HCT116 (cell line): ENCODE measurements around the gene GLT6D1. TPM values are rescaled to one million over a fixed set of nuclear protein-coding genes. Genes with fewer than 3 reads are reported as not detected.
"Not testable (repeated sequence)": the region's sequence is repeated elsewhere in the genome, so short reads cannot be mapped to it uniquely, and the experiment has no call there.

Source experiments
- ATAC-seq: fragments of 200-7000 bp; cut with Tn5 transposase; 2 replicates; pipeline ENCODE4 v1.9.1; 2020; ENCODE audit warnings: mild to moderate bottlenecking, moderate library complexity
- BruUV-seq: library from RNA; stranded (reverse); fragments of 400-500 nt; replicated peaks from 2 replicates; lab custom pipeline; 2021; lab: Mats Ljungman, UMichigan
- CTCF ChIA-PET: fragments of 300-600 bp; sonication (Branson Sonifier 250); formaldehyde crosslinking; loops from one replicate; lab custom pipeline; 2021; ENCODE audit warnings: antibody characterized with exemption; lab: Charles Lee
- POLR2A ChIA-PET: fragments of 300-600, 350-600 bp; sonication (Branson Sonifier 250); formaldehyde crosslinking; loops from one replicate; lab custom pipeline; 2021; ENCODE audit warnings: antibody characterized with exemption; lab: Charles Lee
- RAD21 ChIA-PET, 2 experiments: fragments of 300-600 bp; sonication (Branson Sonifier 250); formaldehyde crosslinking; loops; one replicate each; lab custom pipeline; 2023; ENCODE audit warnings: low total read pairs in 2 of 2; ENCODE audit not compliant: uncharacterized antibody in 2 of 2, unreplicated experiment in 2 of 2, low non-redundant PET in 1 of 2; lab: Charles Lee
- DNase-seq: peaks from one replicate; pipeline ENCODE4 v3.0.0-alpha.2; 2010; ENCODE audit warnings: low read depth, low spot score
- H2AFZ ChIP-seq: fragments of 200-600 bp; shearing (Covaris generic), sonication (generic); 2 replicates; pipeline ENCODE4 v1.6.1; 2017; ENCODE audit warnings: low read depth, mixed run types, mixed read lengths, antibody characterized with exemption, low read length; ENCODE audit not compliant: poor library complexity, severe bottlenecking
- H3K27ac ChIP-seq: 2 replicates; pipeline ENCODE4 v1.5.1; 2012; ENCODE audit warnings: low read depth, low read length
- H3K27me3 ChIP-seq: fragments of 200-600 bp; sonication (generic); 2 replicates; pipeline ENCODE4 v1.6.1; 2016; ENCODE audit warnings: mixed run types, low read length, mixed read lengths; ENCODE audit not compliant: insufficient read depth
- H3K36me3 ChIP-seq, 2 experiments: fragments of 200-500 bp in 1 of 2; fragments of 200-600 bp in 1 of 2; sonication (Bioruptor generic) in 1 of 2; sonication (generic) in 1 of 2; 2 replicates each; pipeline versions ENCODE4 v1.5.1 to v1.6.1; 2014 to 2016; ENCODE audit warnings: low read length in 2 of 2, inconsistent platforms in 1 of 2, mixed read lengths in 1 of 2, mixed run types in 1 of 2; ENCODE audit not compliant: insufficient read depth in 2 of 2, control insufficient read depth in 1 of 2
- H3K4me1 ChIP-seq, 2 experiments: fragments of 200-600 bp in 1 of 2; sonication (generic) in 1 of 2; 2 replicates each; pipeline versions ENCODE4 v1.5.1 to v1.6.1; 2012 to 2017; ENCODE audit warnings: low read length in 2 of 2, inconsistent platforms in 1 of 2, mild to moderate bottlenecking in 1 of 2, mixed read lengths in 1 of 2, mixed run types in 1 of 2, moderate library complexity in 1 of 2; ENCODE audit not compliant: insufficient read depth in 2 of 2, control insufficient read depth in 1 of 2
- H3K4me2 ChIP-seq: fragments of 200-600 bp; sonication (generic); 2 replicates; pipeline ENCODE4 v1.6.1; 2017; ENCODE audit warnings: mixed run types, low read length, mixed read lengths
- H3K4me3 ChIP-seq, 2 experiments: fragments of 200-600 bp in 1 of 2; sonication (generic) in 1 of 2; replicated peaks in 1 of 2; 2 replicates each; pipeline ENCODE4 v1.5.1; 2011 to 2016; ENCODE audit warnings: low read length in 2 of 2, control low read depth in 1 of 2, low read depth in 1 of 2, mild to moderate bottlenecking in 1 of 2, mixed read lengths in 1 of 2, mixed run types in 1 of 2
- H3K79me2 ChIP-seq: fragments of 200-600 bp; sonication (generic); 2 replicates; pipeline ENCODE4 v1.6.1; 2017; ENCODE audit warnings: mild to moderate bottlenecking, mixed run types, low read length, moderate library complexity, mixed read lengths; ENCODE audit not compliant: insufficient read depth
- H3K9ac ChIP-seq: fragments of 200-600 bp; sonication (generic); 2 replicates; pipeline ENCODE4 v1.6.1; 2016; ENCODE audit warnings: low read length, mixed read lengths
- H3K9me2 ChIP-seq: fragments of 200-600 bp; sonication (generic), shearing (Covaris generic); 2 replicates; pipeline ENCODE4 v1.6.1; 2017; ENCODE audit warnings: mixed run types, mild to moderate bottlenecking, moderate library complexity; ENCODE audit not compliant: insufficient read depth
- H3K9me3 ChIP-seq, 2 experiments: fragments of 200-500 bp in 1 of 2; fragments of 200-600 bp in 1 of 2; sonication (Bioruptor generic) in 1 of 2; sonication (generic) in 1 of 2; 2 replicates each; pipeline ENCODE4 v1.6.1; 2014 to 2017; ENCODE audit warnings: low read length in 2 of 2, mixed read lengths in 2 of 2, inconsistent platforms in 1 of 2, low read depth in 1 of 2, mild to moderate bottlenecking in 1 of 2, mixed run types in 1 of 2, moderate library complexity in 1 of 2; ENCODE audit not compliant: control insufficient read depth in 1 of 2, insufficient read depth in 1 of 2
- H4K20me1 ChIP-seq: fragments of 200-600 bp; sonication (generic), shearing (Covaris generic); 2 replicates; pipeline ENCODE4 v1.6.1; 2017; ENCODE audit warnings: mixed run types, mild to moderate bottlenecking, moderate library complexity; ENCODE audit not compliant: insufficient read depth
- CBX3 ChIP-seq: IDR thresholded peaks from 2 replicates; pipeline ENCODE4 v1.6.1; 2012; ENCODE audit warnings: low read depth
- CEBPB ChIP-seq: IDR thresholded peaks from 2 replicates; pipeline ENCODE4 v1.6.1; 2012; ENCODE audit warnings: low read depth
- CTCF ChIP-seq, 3 experiments: fragments of 200-600 bp in 1 of 3; sonication (generic) in 1 of 3; IDR thresholded peaks in 2 of 3; conservative IDR thresholded peaks in 1 of 3; 2 replicates each; pipeline ENCODE4 v1.5.1; 2012 to 2017; ENCODE audit warnings: low read depth in 2 of 3, low read length in 2 of 3, antibody characterized with exemption in 1 of 3, borderline replicate concordance in 1 of 3, control low read depth in 1 of 3, mild to moderate bottlenecking in 1 of 3, mixed read lengths in 1 of 3, mixed run types in 1 of 3, moderate library complexity in 1 of 3; ENCODE audit not compliant: insufficient read depth in 1 of 3
- EGR1 ChIP-seq: IDR thresholded peaks from 2 replicates; pipeline ENCODE4 v1.6.1; 2012; ENCODE audit warnings: low read depth
- EZH2phosphoT487 ChIP-seq: fragments of 200-600 bp; IDR thresholded peaks from 2 replicates; pipeline ENCODE4 v1.6.1; 2018; ENCODE audit warnings: antibody characterized with exemption, borderline replicate concordance
- FOSL1 ChIP-seq: IDR thresholded peaks from 2 replicates; pipeline ENCODE4 v1.6.1; 2012; ENCODE audit warnings: low read depth
- POLR2A ChIP-seq: IDR thresholded peaks from 2 replicates; pipeline ENCODE4 v1.7.0; 2011; ENCODE audit warnings: borderline replicate concordance; ENCODE audit not compliant: insufficient read depth, insufficient read length; ENCODE audit errors: extremely low read depth
- RAD21 ChIP-seq: IDR thresholded peaks from 2 replicates; pipeline ENCODE4 v1.6.1; 2012; ENCODE audit warnings: low read depth, mild to moderate bottlenecking
- SRF ChIP-seq: IDR thresholded peaks from 2 replicates; pipeline ENCODE4 v1.6.1; 2012; ENCODE audit warnings: low read depth
- TCF7L2 ChIP-seq: IDR thresholded peaks from 2 replicates; pipeline ENCODE4 v1.7.0; 2011; ENCODE audit warnings: borderline replicate concordance, inconsistent platforms; ENCODE audit not compliant: insufficient read depth, insufficient read length; ENCODE audit errors: extremely low read depth
- ZFX ChIP-seq: fragments of 450-650 bp; IDR thresholded peaks from 2 replicates; pipeline ENCODE4 v1.6.1; 2017
- ZNF274 ChIP-seq: fragments of 200-500 bp; sonication (Bioruptor generic); IDR thresholded peaks from 2 replicates; pipeline ENCODE4 v1.6.1; 2014; ENCODE audit warnings: mild to moderate bottlenecking, low read depth, low read length, inconsistent platforms
- intact Hi-C: fragments of 100-400 bp; cut with micrococcal nuclease; formaldehyde crosslinking; loops from 2 replicates; pipeline ENCODE4 v1.10.0; 2022
- total RNA-seq: library from RNA; stranded (reverse); gene quantifications from one replicate; pipeline ENCODE4 v1.2.1, GENCODE V29; 2021; ENCODE audit not compliant: unreplicated experiment
- TF ChIP-seq, protein P1 (sequence below): IDR thresholded peaks from 2 replicates; pipeline ENCODE4 v1.6.1; 2011; ENCODE audit warnings: mild to moderate bottlenecking, low read length, moderate library complexity; ENCODE audit not compliant: insufficient replicate concordance; ENCODE audit errors: extremely low read depth
- TF ChIP-seq, protein P2 (sequence below): IDR thresholded peaks from 2 replicates; pipeline ENCODE4 v1.6.1; 2012; ENCODE audit warnings: low read depth
- TF ChIP-seq, protein P3 (sequence below): IDR thresholded peaks from 2 replicates; pipeline ENCODE4 v1.6.1; 2012

Gene GLT6D1
- total RNA-seq, 1 experiment from 2014 or later = not detected

DNA sequence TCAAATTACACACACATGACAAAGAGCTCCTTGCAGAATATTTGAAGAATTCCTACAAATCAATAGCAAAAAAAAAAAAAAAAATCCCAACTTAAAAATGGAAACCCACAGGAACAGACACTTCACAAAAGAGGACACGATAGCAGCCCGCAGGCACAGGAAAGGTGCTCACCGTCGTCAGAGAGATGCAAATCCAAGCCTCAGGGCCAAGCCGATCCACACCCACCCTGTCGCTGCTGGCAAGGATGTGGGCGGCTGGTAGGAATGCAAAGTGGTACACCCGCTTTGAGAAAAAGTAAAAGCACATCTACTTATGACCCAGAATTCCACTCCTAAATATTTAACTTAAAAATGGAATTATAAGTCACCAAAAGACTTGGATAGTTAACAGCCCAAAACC is 34.6 kb upstream of the GLT6D1 start:
- H3K4me2 ChIP-seq = no peak overlapping the region
- intact Hi-C loops = no loop called here
- H3K9me3 ChIP-seq = no peaks in the 10 kb centered on the region
- no peak overlapping the region for H3K4me3 ChIP-seq
- no TSS peak for BruUV-seq
- TF ChIP-seq FOSL1 = no peak
- TF ChIP-seq CTCF (IDR thresholded peaks at IDR 0.05 in 2 of 3, conservative IDR thresholded peaks at IDR 0.05 in 1 of 3; ENCODE audit: borderline replicate concordance in 1 of 3, insufficient read depth in 1 of 3, low read depth in 2 of 3, low read length in 2 of 3) = no peak
- TF ChIP-seq, protein P1, sequence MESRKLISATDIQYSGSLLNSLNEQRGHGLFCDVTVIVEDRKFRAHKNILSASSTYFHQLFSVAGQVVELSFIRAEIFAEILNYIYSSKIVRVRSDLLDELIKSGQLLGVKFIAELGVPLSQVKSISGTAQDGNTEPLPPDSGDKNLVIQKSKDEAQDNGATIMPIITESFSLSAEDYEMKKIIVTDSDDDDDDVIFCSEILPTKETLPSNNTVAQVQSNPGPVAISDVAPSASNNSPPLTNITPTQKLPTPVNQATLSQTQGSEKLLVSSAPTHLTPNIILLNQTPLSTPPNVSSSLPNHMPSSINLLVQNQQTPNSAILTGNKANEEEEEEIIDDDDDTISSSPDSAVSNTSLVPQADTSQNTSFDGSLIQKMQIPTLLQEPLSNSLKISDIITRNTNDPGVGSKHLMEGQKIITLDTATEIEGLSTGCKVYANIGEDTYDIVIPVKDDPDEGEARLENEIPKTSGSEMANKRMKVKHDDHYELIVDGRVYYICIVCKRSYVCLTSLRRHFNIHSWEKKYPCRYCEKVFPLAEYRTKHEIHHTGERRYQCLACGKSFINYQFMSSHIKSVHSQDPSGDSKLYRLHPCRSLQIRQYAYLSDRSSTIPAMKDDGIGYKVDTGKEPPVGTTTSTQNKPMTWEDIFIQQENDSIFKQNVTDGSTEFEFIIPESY = no peak
- TF ChIP-seq, protein P2, sequence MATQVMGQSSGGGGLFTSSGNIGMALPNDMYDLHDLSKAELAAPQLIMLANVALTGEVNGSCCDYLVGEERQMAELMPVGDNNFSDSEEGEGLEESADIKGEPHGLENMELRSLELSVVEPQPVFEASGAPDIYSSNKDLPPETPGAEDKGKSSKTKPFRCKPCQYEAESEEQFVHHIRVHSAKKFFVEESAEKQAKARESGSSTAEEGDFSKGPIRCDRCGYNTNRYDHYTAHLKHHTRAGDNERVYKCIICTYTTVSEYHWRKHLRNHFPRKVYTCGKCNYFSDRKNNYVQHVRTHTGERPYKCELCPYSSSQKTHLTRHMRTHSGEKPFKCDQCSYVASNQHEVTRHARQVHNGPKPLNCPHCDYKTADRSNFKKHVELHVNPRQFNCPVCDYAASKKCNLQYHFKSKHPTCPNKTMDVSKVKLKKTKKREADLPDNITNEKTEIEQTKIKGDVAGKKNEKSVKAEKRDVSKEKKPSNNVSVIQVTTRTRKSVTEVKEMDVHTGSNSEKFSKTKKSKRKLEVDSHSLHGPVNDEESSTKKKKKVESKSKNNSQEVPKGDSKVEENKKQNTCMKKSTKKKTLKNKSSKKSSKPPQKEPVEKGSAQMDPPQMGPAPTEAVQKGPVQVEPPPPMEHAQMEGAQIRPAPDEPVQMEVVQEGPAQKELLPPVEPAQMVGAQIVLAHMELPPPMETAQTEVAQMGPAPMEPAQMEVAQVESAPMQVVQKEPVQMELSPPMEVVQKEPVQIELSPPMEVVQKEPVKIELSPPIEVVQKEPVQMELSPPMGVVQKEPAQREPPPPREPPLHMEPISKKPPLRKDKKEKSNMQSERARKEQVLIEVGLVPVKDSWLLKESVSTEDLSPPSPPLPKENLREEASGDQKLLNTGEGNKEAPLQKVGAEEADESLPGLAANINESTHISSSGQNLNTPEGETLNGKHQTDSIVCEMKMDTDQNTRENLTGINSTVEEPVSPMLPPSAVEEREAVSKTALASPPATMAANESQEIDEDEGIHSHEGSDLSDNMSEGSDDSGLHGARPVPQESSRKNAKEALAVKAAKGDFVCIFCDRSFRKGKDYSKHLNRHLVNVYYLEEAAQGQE = no peak
- TF ChIP-seq ZFX = no peak
- no peak for TF ChIP-seq CBX3
- TF ChIP-seq POLR2A = no peak
- no peak for TF ChIP-seq ZNF274
- TF ChIP-seq CEBPB = no peak
- no peak for TF ChIP-seq EZH2phosphoT487
- TF ChIP-seq, protein P3, sequence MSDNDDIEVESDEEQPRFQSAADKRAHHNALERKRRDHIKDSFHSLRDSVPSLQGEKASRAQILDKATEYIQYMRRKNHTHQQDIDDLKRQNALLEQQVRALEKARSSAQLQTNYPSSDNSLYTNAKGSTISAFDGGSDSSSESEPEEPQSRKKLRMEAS = no peak
- TF ChIP-seq RAD21 = no peak
- TF ChIP-seq TCF7L2 = no peak
- TF ChIP-seq EGR1 = no peak
- no peak for TF ChIP-seq SRF
- H3K79me2 ChIP-seq = no peaks in the 10 kb centered on the region
- ChIA-PET POLR2A (no interaction called here), RAD21 (no interaction called here), CTCF (interaction anchor here (0.7 kb wide), 1 partner anchor 29 kb away, joined by 4 read pairs; no protein-coding TSS in a partner anchor)
- H4K20me1 ChIP-seq = no peaks in the 10 kb centered on the region
- H2AFZ ChIP-seq = no peak overlapping the region
- H3K27ac ChIP-seq = no peak overlapping the region
- ATAC-seq (no peak), DNase-seq (no peak)
- H3K9ac ChIP-seq = no peak overlapping the region
- no peaks in the 10 kb centered on the region for H3K36me3 ChIP-seq
- H3K4me1 ChIP-seq = no peaks in the 10 kb centered on the region
- peaks cover 4% of the 10 kb centered on the region; the same call in 1 of the 2 replicates for H3K27me3 ChIP-seq
- no peaks in the 10 kb centered on the region for H3K9me2 ChIP-seq

DNA sequence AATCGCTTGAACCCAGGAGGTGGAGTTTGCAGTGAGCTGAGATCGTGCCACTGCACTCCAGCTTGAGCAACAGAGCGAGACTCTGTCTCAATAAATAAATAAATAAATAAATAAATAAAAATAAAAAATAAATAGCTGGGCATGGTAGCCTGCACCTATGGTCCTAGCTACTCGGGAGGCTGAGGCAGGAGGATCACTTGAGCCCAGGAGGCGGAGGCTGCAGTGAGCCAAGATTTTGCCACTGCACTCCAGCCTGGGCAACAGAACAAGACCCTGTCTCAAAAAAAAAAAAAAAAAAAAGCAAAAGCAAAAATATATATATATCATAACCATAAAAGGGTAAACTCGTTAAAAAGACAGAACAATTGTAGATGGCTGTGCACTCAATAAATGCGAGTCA is 33.4 kb upstream of the GLT6D1 start:
- H3K4me2 ChIP-seq, DNase-seq, H3K27ac ChIP-seq, H3K36me3 ChIP-seq, intact Hi-C loops, H3K9me3 ChIP-seq, RAD21 ChIA-PET, ATAC-seq, H3K27me3 ChIP-seq, BruUV-seq, POLR2A ChIA-PET, H3K9me2 ChIP-seq, CTCF ChIA-PET, H3K4me3 ChIP-seq, H3K79me2 ChIP-seq, H4K20me1 ChIP-seq, H2AFZ ChIP-seq, H3K4me1 ChIP-seq, H3K9ac ChIP-seq: not testable (repeated sequence)
